ENCODE measurements around the gene EP300.
A peak's percentile ranks its signal among the peaks of the same experiment; 100 is the strongest.
"Not testable (repeated sequence)": the region's sequence is repeated elsewhere in the genome, so short reads cannot be mapped to it uniquely, and the experiment has no call there.

EP300 gene

GRCh38 chr22:41092023-41092817 lies at the start of gene EP300:
EP300 (plus strand) TSS chr22:41092592; CDS start chr22:41093005, 413 bp downstream.
- peak; percentile 76 to 86 (median 79) for DNase-seq

- no peak for DNase-seq
Observed at GRCh38 chr22:41043722-41044121, 48.7 kb upstream of the EP300 start.

GRCh38 chr22:41045575-41045974 lies 46.8 kb upstream of the EP300 start:
- DNase-seq, result not testable (repeated sequence)

DNA sequence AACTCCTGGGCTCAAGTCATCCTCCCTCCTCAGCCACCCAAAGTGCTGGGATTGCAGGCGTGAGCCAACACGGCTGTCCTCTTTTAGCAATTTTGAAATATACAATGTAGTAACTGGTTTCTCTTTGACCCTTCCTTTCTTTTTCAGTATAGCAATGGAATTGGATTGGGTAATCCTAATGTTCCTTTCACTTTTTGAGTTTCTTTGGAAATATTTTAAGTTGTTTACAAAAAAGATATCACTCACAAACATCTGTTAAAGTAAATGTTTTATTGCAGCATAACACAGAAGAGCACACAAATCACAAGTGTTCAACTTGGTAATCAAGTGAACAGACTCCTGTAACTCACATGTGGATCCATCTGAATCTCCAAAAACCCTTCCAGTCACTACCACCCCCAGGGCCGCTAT lies 44.6 kb upstream of the EP300 start:
- DNase-seq, result no peak

DNA sequence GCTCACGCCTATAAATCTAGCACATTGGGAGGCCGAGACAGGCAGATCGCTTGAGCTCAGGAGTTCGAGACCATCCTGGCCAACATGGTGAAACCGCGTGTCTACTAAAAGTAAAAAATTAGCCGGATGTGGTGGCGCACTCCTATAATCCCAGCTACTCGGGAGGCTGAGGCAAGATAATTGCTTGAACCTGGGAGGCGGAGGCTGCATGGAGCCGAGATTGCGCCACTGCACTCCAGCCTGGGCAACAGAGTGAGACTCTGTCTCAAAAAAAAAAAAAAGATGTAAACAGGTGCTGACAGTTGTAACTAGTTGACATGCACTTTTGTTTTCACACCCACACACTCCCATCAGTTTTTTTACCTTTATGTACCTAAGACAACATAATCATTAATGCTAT lies 44.0 kb upstream of the EP300 start:
- not testable (repeated sequence) for DNase-seq

GRCh38 chr22:41048791-41049717 lies 43.3 kb upstream of the EP300 start:
- DNase-seq, result no peak

DNA sequence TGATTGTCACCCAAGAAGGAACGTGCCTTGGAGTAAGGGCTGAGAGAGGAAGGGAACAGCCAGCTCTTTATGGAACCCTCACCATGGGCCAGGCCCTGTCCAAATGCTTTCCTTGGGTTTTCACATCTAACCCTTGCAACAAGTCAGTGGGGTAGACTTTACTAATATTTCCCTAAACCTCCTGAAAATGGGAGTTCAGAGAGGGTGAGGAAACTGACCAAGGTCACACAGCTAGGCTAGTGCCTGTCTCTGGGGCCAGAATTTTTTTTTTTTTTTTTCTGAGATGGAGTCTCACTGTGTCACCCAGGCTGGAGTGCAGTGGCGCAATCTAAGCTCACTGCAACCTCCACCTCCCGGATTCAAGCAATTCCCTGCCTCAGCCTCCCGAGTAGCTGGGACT lies 42.6 kb upstream of the EP300 start:
- DNase-seq, result not testable (repeated sequence)

DNA sequence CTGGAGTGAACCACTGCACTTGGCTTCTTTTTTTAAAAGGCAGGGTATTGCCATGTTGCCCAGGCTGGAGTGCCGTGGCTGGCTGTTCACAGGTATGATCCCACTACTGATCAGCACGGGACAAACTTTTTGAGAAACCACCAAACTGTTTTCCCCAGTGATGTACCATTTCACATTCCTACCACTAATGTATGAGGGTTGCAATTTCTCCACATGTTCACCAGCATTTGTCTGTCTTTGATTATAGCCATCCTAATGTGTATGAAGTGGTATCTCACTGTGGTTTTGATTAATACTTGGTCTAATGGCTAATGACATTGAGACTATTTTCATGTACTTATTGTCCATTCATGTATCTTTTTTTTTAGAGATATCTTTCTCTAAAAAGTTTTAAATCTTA lies 41.5 kb upstream of the EP300 start:
- no peak for DNase-seq

GRCh38 chr22:41052661-41053490 lies 39.5 kb upstream of the EP300 start:
- DNase-seq, result no peak

GRCh38 chr22:41057076-41057475 lies 35.3 kb upstream of the EP300 start:
- no peak for DNase-seq

GRCh38 chr22:41062146-41062545 lies 30.2 kb upstream of the EP300 start:
- DNase-seq, result no peak

DNA sequence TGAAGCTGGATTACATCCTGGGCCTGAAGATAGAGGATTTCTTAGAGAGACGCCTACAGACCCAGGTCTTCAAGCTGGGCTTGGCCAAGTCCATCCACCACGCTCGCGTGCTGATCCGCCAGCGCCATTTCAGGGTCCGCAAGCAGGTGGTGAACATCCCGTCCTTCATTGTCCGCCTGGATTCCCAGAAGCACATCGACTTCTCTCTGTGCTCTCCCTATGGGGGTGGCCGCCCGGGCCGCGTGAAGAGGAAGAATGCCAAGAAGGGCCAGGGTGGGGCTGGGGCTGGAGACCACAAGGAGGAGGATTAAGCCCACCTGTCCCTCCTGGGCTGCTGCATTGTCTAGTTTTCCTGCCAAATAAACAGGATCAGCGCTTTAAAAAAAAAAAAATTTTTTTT lies 28.1 kb upstream of the EP300 start:
- not testable (repeated sequence) for DNase-seq

DNA sequence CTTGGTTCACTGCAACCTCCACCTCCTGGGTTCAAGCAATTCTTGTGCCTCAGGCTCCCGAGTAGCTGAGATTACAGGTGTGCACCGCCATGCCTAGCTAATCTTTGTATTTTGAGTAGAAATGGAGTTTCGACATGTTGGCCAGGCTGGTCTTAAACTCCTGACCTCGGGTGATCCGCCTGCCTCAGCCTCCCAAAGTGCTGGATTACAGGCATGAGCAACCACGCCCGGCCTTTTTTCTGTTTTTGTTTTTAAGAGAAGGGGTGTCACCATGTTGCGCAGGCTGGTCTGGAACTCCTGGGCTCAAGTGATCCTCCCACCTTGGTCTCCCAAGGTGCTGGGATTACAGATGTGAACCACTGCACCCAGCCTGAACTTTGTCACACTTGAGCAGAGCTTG lies 26.1 kb upstream of the EP300 start:
- not testable (repeated sequence) for DNase-seq

GRCh38 chr22:41067968-41068367 lies 24.4 kb upstream of the EP300 start:
- DNase-seq, result not testable (repeated sequence)

DNA sequence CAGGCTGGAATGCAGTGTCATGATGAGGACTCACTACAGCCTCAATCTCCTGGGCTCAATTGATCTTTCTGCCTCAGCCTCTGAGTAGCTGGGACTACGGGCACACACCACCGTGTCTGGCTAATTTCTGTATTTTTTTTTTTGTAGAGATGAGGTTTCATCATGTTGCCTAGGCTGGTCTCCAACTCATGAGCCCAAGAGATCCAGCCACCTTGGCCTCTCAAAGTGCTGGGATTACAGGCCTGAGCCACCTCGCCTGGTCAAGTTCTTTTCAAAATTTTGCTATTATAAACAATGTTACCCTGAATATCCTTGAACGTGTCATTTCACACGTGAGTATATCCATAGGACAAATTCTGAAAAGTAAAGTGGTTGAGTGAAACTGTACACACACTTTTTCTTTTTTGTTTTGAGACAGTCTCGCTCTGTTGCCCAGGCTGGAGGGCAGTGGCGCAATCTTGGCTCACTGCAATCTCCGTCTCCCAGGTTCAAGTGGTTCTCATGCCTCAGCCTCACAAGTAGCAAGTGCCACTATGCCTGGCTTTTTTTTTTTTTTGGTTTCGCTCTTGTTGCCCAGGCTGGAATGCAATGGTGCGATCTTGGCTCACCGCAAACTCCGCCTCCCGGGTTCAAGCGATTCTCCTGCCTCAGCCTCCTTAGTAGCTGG lies 21.6 kb upstream of the EP300 start:
- DNase-seq, result no peak

- DNase-seq, result no peak
Observed at GRCh38 chr22:41074061-41074460, 18.3 kb upstream of the EP300 start.

DNA sequence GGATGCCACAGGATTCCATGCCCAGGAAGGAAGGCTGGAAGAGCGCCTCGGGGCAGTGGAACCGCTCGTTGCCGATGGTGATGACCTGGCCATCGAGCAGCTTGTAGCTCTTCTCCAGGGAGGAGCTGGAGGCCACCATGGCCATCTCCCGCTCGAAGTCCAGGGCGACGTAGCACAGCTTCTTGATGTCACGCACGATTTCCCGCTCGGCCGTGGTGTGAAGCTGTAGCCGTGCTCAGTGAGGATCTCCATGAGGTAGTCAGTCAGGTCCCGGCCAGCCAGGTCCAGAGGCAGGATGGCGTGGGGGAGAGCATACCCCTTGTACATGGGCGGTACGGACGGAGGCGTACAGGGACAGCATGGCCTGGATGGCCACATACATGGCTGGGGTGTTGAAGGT lies 17.9 kb upstream of the EP300 start:
- DNase-seq, result no peak

- no peak for DNase-seq
Observed at GRCh38 chr22:41074941-41075710, 17.3 kb upstream of the EP300 start.

GRCh38 chr22:41075946-41076345 lies 16.4 kb upstream of the EP300 start:
- no peak for DNase-seq

- no peak for DNase-seq
Observed at GRCh38 chr22:41076857-41077256, 15.5 kb upstream of the EP300 start.

GRCh38 chr22:41078931-41079330 lies 13.5 kb upstream of the EP300 start:
- DNase-seq, result no peak

- no peak for DNase-seq
Observed at GRCh38 chr22:41085842-41086241, 6.5 kb upstream of the EP300 start.

All from stimulated activated naive CD4-positive, alpha-beta T cell (primary cell).